Neural progenitor cell (in vitro differentiated cells): ENCODE results near the gene ABCF3. TPM values are rescaled to one million over a fixed set of nuclear protein-coding genes. Genes with fewer than 3 reads are reported as not detected.

ENCODE experiments used
- DNase-seq: peaks from one replicate; pipeline ENCODE4 v3.0.0-alpha.2; 2016; ENCODE audit warnings: low spot score
- H2AFZ ChIP-seq: fragments of 200-600 bp; sonication (generic); replicated peaks from 2 replicates; pipeline ENCODE4 v1.6.1; 2016; ENCODE audit warnings: antibody characterized with exemption
- H3F3A ChIP-seq: fragments of 200-600 bp; sonication (generic); 2 replicates; pipeline ENCODE4 v1.6.1; 2016; ENCODE audit warnings: antibody characterized with exemption, low read depth
- H3K27ac ChIP-seq: fragments of 200-600 bp; sonication (generic); 2 replicates; pipeline ENCODE4 v1.5.1; 2016; ENCODE audit warnings: mild to moderate bottlenecking
- H3K27me3 ChIP-seq: fragments of 200-600 bp; sonication (generic); 2 replicates; pipeline ENCODE4 v1.6.1; 2016; ENCODE audit warnings: mild to moderate bottlenecking, moderate library complexity
- H3K36me3 ChIP-seq: fragments of 200-600 bp; sonication (generic); 2 replicates; pipeline ENCODE4 v1.5.1; 2016
- H3K4me1 ChIP-seq: fragments of 200-600 bp; sonication (generic); 2 replicates; pipeline ENCODE4 v1.6.1; 2016; ENCODE audit warnings: mixed run types
- H3K4me2 ChIP-seq: fragments of 200-600 bp; sonication (generic); 2 replicates; pipeline ENCODE4 v1.6.1; 2016
- H3K4me3 ChIP-seq: fragments of 200-600 bp; sonication (generic); 2 replicates; pipeline ENCODE4 v1.5.1; 2016
- H3K79me2 ChIP-seq: fragments of 200-600 bp; sonication (generic); 2 replicates; pipeline ENCODE4 v1.6.1; 2016; ENCODE audit warnings: low read depth
- H3K9ac ChIP-seq: fragments of 200-600 bp; sonication (generic); 2 replicates; pipeline ENCODE4 v1.6.1; 2016
- H3K9me3 ChIP-seq: fragments of 200-600 bp; sonication (generic); 2 replicates; pipeline ENCODE4 v1.5.1; 2016; ENCODE audit warnings: low read depth
- H4K20me1 ChIP-seq: fragments of 200-600 bp; sonication (generic); 2 replicates; pipeline ENCODE4 v1.6.1; 2016; ENCODE audit warnings: low read depth
- H3K27ac Mint-ChIP-seq: 3 replicates; pipeline ENCODE4 v1.8.0; 2021; ENCODE audit warnings: mixed read lengths
- H3K27me3 Mint-ChIP-seq: 2 replicates; pipeline ENCODE4 v1.8.0; 2022; ENCODE audit warnings: low read depth, mild to moderate bottlenecking, inconsistent platforms, moderate library complexity, mixed read lengths; ENCODE audit not compliant: insufficient read depth
- H3K36me3 Mint-ChIP-seq: 3 replicates; pipeline ENCODE4 v1.8.0; 2021; ENCODE audit warnings: mixed read lengths
- H3K4me1 Mint-ChIP-seq: 3 replicates; pipeline ENCODE4 v1.8.0; 2021; ENCODE audit warnings: mixed read lengths
- H3K4me3 Mint-ChIP-seq: 3 replicates; pipeline ENCODE4 v1.8.0; 2021; ENCODE audit warnings: mild to moderate bottlenecking, moderate library complexity, mixed read lengths
- H3K9me3 Mint-ChIP-seq: 3 replicates; pipeline ENCODE4 v1.8.0; 2020; ENCODE audit warnings: mixed read lengths
- CTCF ChIP-seq: fragments of 200-600 bp; sonication (generic); IDR thresholded peaks from 2 replicates; pipeline ENCODE4 v1.5.1; 2017; ENCODE audit warnings: antibody characterized with exemption, mild to moderate bottlenecking
- EZH2 ChIP-seq: fragments of 200-600 bp; sonication (generic); IDR thresholded peaks from 2 replicates; pipeline ENCODE4 v1.6.1; 2017; ENCODE audit warnings: antibody characterized with exemption, mild to moderate bottlenecking, moderate library complexity
- EZH2phosphoT487 ChIP-seq: fragments of 200-600 bp; sonication (generic); IDR thresholded peaks from 2 replicates; pipeline ENCODE4 v1.6.1; 2017; ENCODE audit warnings: antibody characterized with exemption
- total RNA-seq: library from RNA; depleted of rRNA; stranded (reverse); fragments of >200 nt; gene quantifications from 2 replicates; pipeline ENCODE4 v1.2.3, GENCODE V29; 2015; ENCODE audit warnings: low replicate concordance

The ABCF3 gene
- total RNA-seq, 1 donor from 2014 or later, result 22.0 TPM

- Histone ChIP-seq H3K9ac (no peak overlapping the region), H2AFZ (no peak overlapping the region), H3F3A (peaks cover 7% of the 10 kb centered on the region), H3K4me1 (peaks cover 2% of the 10 kb centered on the region), H4K20me1 (peaks cover 28% of the 10 kb centered on the region), H3K36me3 (no peaks in the 10 kb centered on the region), H3K27me3 (peaks cover 49% of the 10 kb centered on the region), H3K27ac (no peak overlapping the region), H3K4me2 (no peak overlapping the region), H3K9me3 (no peaks in the 10 kb centered on the region), H3K79me2 (no peaks in the 10 kb centered on the region), H3K4me3 (no peak overlapping the region)
- peaks cover 2% of the 10 kb centered on the region for H3K9me3 Mint-ChIP-seq
- DNase-seq, result no peak
- peaks cover 4% of the 10 kb centered on the region for H3K4me1 Mint-ChIP-seq
- no peak overlapping the region for H3K4me3 Mint-ChIP-seq
- H3K27ac Mint-ChIP-seq, result no peak overlapping the region
- no peaks in the 10 kb centered on the region for H3K36me3 Mint-ChIP-seq
- peaks cover 33% of the 10 kb centered on the region for H3K27me3 Mint-ChIP-seq
- TF ChIP-seq CTCF (no peak), EZH2phosphoT487 (no peak), EZH2 (no peak)
These were observed 48.8 kb downstream of the ABCF3 start for GRCh38 chr3:184234671-184235380.

- H3K27ac ChIP-seq, result no peak overlapping the region
- no peak overlapping the region for H3K27ac Mint-ChIP-seq
- DNase-seq, result no peak
- TF ChIP-seq CTCF (no peak), EZH2phosphoT487 (no peak), EZH2 (no peak)
- H3K36me3 ChIP-seq, result no peaks in the 10 kb centered on the region
- H3K4me1 ChIP-seq, result no peaks in the 10 kb centered on the region
- H3K4me3 Mint-ChIP-seq, result no peak overlapping the region
- no peaks in the 10 kb centered on the region for H3K9me3 ChIP-seq
- no peaks in the 10 kb centered on the region for H3K36me3 Mint-ChIP-seq
- H3K9me3 Mint-ChIP-seq, result peaks cover 2% of the 10 kb centered on the region
- no peaks in the 10 kb centered on the region for H3K79me2 ChIP-seq
- H3K4me3 ChIP-seq, result no peak overlapping the region
- H2AFZ ChIP-seq, result no peak overlapping the region
- H3K27me3 Mint-ChIP-seq, result peaks cover 37% of the 10 kb centered on the region
- H3K9ac ChIP-seq, result no peak overlapping the region
- H3F3A ChIP-seq, result peaks cover 11% of the 10 kb centered on the region
- H3K27me3 ChIP-seq, result peaks cover 42% of the 10 kb centered on the region
- H3K4me2 ChIP-seq, result no peak overlapping the region
- peaks cover 4% of the 10 kb centered on the region for H3K4me1 Mint-ChIP-seq
- peaks cover 28% of the 10 kb centered on the region for H4K20me1 ChIP-seq
These were observed 49.5 kb downstream of the ABCF3 start for GRCh38 chr3:184235381-184236032.

- no peak overlapping the region for H3K27ac Mint-ChIP-seq
- H3K9me3 ChIP-seq, result no peaks in the 10 kb centered on the region
These were observed 50.0 kb downstream of the ABCF3 start for GRCh38 chr3:184236033-184236410.

More at GRCh38 chr3:184236033-184236410, 50.0 kb downstream of the ABCF3 start:
- no peaks in the 10 kb centered on the region for H3K79me2 ChIP-seq
- no peak overlapping the region for H3K27ac ChIP-seq
- H3K4me1 ChIP-seq, result no peaks in the 10 kb centered on the region
- H4K20me1 ChIP-seq, result peaks cover 30% of the 10 kb centered on the region
- DNase-seq, result no peak
- H3F3A ChIP-seq, result peaks cover 9% of the 10 kb centered on the region
- no peak overlapping the region for H3K9ac ChIP-seq
- H3K36me3 ChIP-seq, result no peaks in the 10 kb centered on the region
- peaks cover 37% of the 10 kb centered on the region for H3K27me3 ChIP-seq
- Mint-ChIP-seq H3K27me3 (peaks cover 34% of the 10 kb centered on the region), H3K4me1 (peaks cover 4% of the 10 kb centered on the region), H3K4me3 (no peak overlapping the region), H3K36me3 (no peaks in the 10 kb centered on the region), H3K9me3 (peaks cover 2% of the 10 kb centered on the region)
- H2AFZ ChIP-seq, result no peak overlapping the region
- no peak for TF ChIP-seq EZH2phosphoT487
- no peak for TF ChIP-seq CTCF
- no peak for TF ChIP-seq EZH2
- H3K4me3 ChIP-seq, result no peak overlapping the region
- no peak overlapping the region for H3K4me2 ChIP-seq
